ENCODE measurements around the gene POLN.

POLN gene

GRCh38 chr4:2281575-2282343 lies 39.8 kb upstream of the POLN start:
- no peaks in the 10 kb centered on the region for H3K4me1 ChIP-seq (ENCODE audit: insufficient read depth, poor library complexity, severe bottlenecking)
- peak; percentile 17 for DNase-seq (ENCODE audit: low spot score)
- H3K27ac ChIP-seq (ENCODE audit: poor library complexity, severe bottlenecking) = no peak overlapping the region
- no peak overlapping the region for H3K4me3 ChIP-seq (ENCODE audit: severe bottlenecking)
- no peaks in the 10 kb centered on the region for H3K27me3 ChIP-seq (ENCODE audit: insufficient read depth, poor library complexity, severe bottlenecking)
- no peaks in the 10 kb centered on the region for H3K9me3 ChIP-seq (ENCODE audit: severe bottlenecking)
- ATAC-seq (ENCODE audit: low read depth) = 0 out of 3 replicates have a peak, but pooled peaks have one; percentile 14
- H3K36me3 ChIP-seq (ENCODE audit: low read depth) = no peaks in the 10 kb centered on the region
- TF ChIP-seq, protein P1, sequence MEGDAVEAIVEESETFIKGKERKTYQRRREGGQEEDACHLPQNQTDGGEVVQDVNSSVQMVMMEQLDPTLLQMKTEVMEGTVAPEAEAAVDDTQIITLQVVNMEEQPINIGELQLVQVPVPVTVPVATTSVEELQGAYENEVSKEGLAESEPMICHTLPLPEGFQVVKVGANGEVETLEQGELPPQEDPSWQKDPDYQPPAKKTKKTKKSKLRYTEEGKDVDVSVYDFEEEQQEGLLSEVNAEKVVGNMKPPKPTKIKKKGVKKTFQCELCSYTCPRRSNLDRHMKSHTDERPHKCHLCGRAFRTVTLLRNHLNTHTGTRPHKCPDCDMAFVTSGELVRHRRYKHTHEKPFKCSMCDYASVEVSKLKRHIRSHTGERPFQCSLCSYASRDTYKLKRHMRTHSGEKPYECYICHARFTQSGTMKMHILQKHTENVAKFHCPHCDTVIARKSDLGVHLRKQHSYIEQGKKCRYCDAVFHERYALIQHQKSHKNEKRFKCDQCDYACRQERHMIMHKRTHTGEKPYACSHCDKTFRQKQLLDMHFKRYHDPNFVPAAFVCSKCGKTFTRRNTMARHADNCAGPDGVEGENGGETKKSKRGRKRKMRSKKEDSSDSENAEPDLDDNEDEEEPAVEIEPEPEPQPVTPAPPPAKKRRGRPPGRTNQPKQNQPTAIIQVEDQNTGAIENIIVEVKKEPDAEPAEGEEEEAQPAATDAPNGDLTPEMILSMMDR (IDR thresholded peaks at IDR 0.05; ENCODE audit: poor library complexity, severe bottlenecking) = no peak

- TF ChIP-seq, protein P1 (IDR thresholded peaks at IDR 0.05; ENCODE audit: poor library complexity, severe bottlenecking) = no peak
- ATAC-seq (ENCODE audit: low read depth) = no peak
- Histone ChIP-seq H3K4me3 (ENCODE audit: severe bottlenecking) (no peak overlapping the region), H3K36me3 (ENCODE audit: low read depth) (no peaks in the 10 kb centered on the region), H3K27ac (ENCODE audit: poor library complexity, severe bottlenecking) (no peak overlapping the region), H3K27me3 (ENCODE audit: insufficient read depth, poor library complexity, severe bottlenecking) (no peaks in the 10 kb centered on the region), H3K9me3 (ENCODE audit: severe bottlenecking) (no peaks in the 10 kb centered on the region), H3K4me1 (ENCODE audit: insufficient read depth, poor library complexity, severe bottlenecking) (no peaks in the 10 kb centered on the region)
- DNase-seq (ENCODE audit: low spot score) = no peak
Observed at GRCh38 chr4:2280531-2281300, 38.8 kb upstream of the POLN start.

GRCh38 chr4:2277956-2278355 lies 36.0 kb upstream of the POLN start:
- H3K4me3 ChIP-seq (ENCODE audit: severe bottlenecking) = no peak overlapping the region
- no peaks in the 10 kb centered on the region for H3K9me3 ChIP-seq (ENCODE audit: severe bottlenecking)
- DNase-seq (ENCODE audit: low spot score) = no peak
- H3K4me1 ChIP-seq (ENCODE audit: insufficient read depth, poor library complexity, severe bottlenecking) = no peaks in the 10 kb centered on the region
- no peaks in the 10 kb centered on the region for H3K36me3 ChIP-seq (ENCODE audit: low read depth)
- ATAC-seq (ENCODE audit: low read depth) = no peak
- TF ChIP-seq, protein P1 (IDR thresholded peaks at IDR 0.05; ENCODE audit: poor library complexity, severe bottlenecking) = no peak
- no peaks in the 10 kb centered on the region for H3K27me3 ChIP-seq (ENCODE audit: insufficient read depth, poor library complexity, severe bottlenecking)
- H3K27ac ChIP-seq (ENCODE audit: poor library complexity, severe bottlenecking) = no peak overlapping the region

DNA sequence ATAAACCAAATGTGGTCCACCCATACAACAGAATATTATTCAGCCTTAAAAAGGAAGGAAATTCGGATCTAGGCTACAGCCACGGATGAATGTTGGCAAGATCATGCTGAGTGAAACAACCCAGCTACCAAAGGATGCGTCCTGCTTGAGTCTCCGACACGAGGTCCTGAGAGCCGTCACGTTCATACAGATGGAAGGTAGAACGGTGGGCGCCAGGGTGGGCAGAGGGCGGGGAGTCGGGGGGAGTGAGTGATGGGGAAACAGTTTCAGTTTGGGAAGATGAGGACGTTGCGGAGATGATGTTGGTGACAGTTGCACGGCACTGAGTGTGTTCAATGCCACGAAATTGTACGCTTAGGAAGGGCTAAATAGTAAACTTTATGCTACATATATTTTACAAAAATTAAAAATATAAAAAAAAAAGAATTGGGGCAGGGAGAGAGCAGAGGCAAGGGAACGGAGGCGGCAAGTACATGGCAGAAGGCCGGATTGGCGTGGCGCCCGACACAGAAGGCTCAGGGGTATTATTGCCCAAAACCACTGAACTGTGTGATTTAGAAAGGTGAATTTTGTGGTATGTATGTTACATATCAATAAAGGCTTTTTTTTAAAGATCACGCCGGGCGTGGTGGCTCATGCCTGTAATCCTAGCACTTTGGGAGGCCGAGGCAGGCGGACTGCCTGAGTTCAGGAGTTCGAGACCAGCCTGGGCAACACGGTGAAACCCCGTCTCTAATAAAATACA lies 34.8 kb upstream of the POLN start:
- TF ChIP-seq, protein P1 (IDR thresholded peaks at IDR 0.05; ENCODE audit: poor library complexity, severe bottlenecking) = no peak
- H3K36me3 ChIP-seq (ENCODE audit: low read depth) = no peaks in the 10 kb centered on the region
- H3K4me1 ChIP-seq (ENCODE audit: insufficient read depth, poor library complexity, severe bottlenecking) = no peaks in the 10 kb centered on the region
- no peaks in the 10 kb centered on the region for H3K9me3 ChIP-seq (ENCODE audit: severe bottlenecking)
- H3K27ac ChIP-seq (ENCODE audit: poor library complexity, severe bottlenecking) = no peak overlapping the region
- no peak for ATAC-seq (ENCODE audit: low read depth)
- H3K4me3 ChIP-seq (ENCODE audit: severe bottlenecking) = no peak overlapping the region
- no peaks in the 10 kb centered on the region for H3K27me3 ChIP-seq (ENCODE audit: insufficient read depth, poor library complexity, severe bottlenecking)
- DNase-seq (ENCODE audit: low spot score) = no peak
